HEK293 (cell line): Measurements from ENCODE around the gene TSC2.

Source experiments
- CTCF ChIA-PET: fragments of 350-600 bp; formaldehyde crosslinking; extraction: SDS; loops from one replicate; lab custom pipeline; 2021; ENCODE audit warnings: antibody characterized with exemption; lab: Yijun Ruan, JAX
- POLR2A ChIA-PET: fragments of 300-600 bp; formaldehyde crosslinking; extraction: SDS; loops from one replicate; lab custom pipeline; 2020; ENCODE audit warnings: antibody characterized with exemption, inconsistent platforms; lab: Yijun Ruan, JAX
- H3K27ac ChIP-seq: fragments of 200-500 bp; sonication (Bioruptor generic); 2 replicates; pipeline ENCODE4 v1.5.1; 2014; ENCODE audit warnings: low read depth, low read length, control low read depth, inconsistent platforms; ENCODE audit errors: extremely low read depth
- H3K36me3 ChIP-seq, 2 experiments: fragments of 200-500 bp in 1 of 2; sonication (Bioruptor generic) in 1 of 2; 1 replicate in 1 of 2; 2 replicates in 1 of 2; pipeline ENCODE4 v1.5.1; 2014 to 2017; ENCODE audit warnings: inconsistent platforms in 2 of 2, low read length in 2 of 2; ENCODE audit not compliant: control insufficient read depth in 2 of 2, insufficient read depth in 1 of 2
- H3K4me1 ChIP-seq: fragments of 200-500 bp; sonication (Bioruptor generic); 2 replicates; pipeline ENCODE4 v1.5.1; 2014; ENCODE audit warnings: mild to moderate bottlenecking, low read length, inconsistent platforms; ENCODE audit not compliant: control insufficient read depth, insufficient read depth
- H3K4me3 ChIP-seq: 2 replicates; pipeline ENCODE4 v1.5.1; 2011; ENCODE audit warnings: low read depth, mild to moderate bottlenecking, control low read depth, low read length, moderate library complexity
- H3K9me3 ChIP-seq: fragments of 200-500 bp; sonication (Bioruptor generic); 2 replicates; pipeline ENCODE4 v1.5.1; 2014; ENCODE audit warnings: low read depth, low read length, inconsistent platforms; ENCODE audit not compliant: control insufficient read depth, insufficient read depth
- BCL11B ChIP-seq: fragments of 450-650 bp; formaldehyde crosslinking; IDR thresholded peaks from 2 replicates; pipeline ENCODE4 v1.5.1; 2016; ENCODE audit warnings: low read depth, missing biosample characterization, missing genetic modification characterization
- GLIS2 ChIP-seq: fragments of 450-650 bp; formaldehyde crosslinking; IDR thresholded peaks from 2 replicates; pipeline ENCODE4 v1.5.1; 2016; ENCODE audit warnings: missing biosample characterization, missing genetic modification characterization
- HOXA7 ChIP-seq: sonication (generic); formaldehyde crosslinking; IDR thresholded peaks from 2 replicates; pipeline ENCODE4 v1.8.1; 2022; ENCODE audit warnings: missing genetic modification reagents, borderline replicate concordance
- SP3 ChIP-seq: fragments of 450-650 bp; formaldehyde crosslinking; IDR thresholded peaks from 2 replicates; pipeline ENCODE4 v1.5.1; 2016; ENCODE audit warnings: missing biosample characterization, missing genetic modification characterization
- ZIC2 ChIP-seq: fragments of 450-650 bp; formaldehyde crosslinking; IDR thresholded peaks from 2 replicates; pipeline ENCODE4 v1.5.1; 2016; ENCODE audit warnings: missing biosample characterization, missing genetic modification characterization
- ZNF155 ChIP-seq: fragments of 450-650 bp; formaldehyde crosslinking; IDR thresholded peaks from 2 replicates; pipeline ENCODE4 v1.5.1; 2016; ENCODE audit warnings: missing biosample characterization, missing genetic modification characterization
- ZNF174 ChIP-seq: fragments of 450-650 bp; formaldehyde crosslinking; IDR thresholded peaks from 2 replicates; pipeline ENCODE4 v1.5.0; 2017; ENCODE audit warnings: missing biosample characterization, mild to moderate bottlenecking, missing genetic modification characterization
- ZNF175 ChIP-seq: fragments of 450-650 bp; formaldehyde crosslinking; IDR thresholded peaks from 2 replicates; pipeline ENCODE4 v1.5.1; 2016; ENCODE audit warnings: missing biosample characterization, missing genetic modification characterization
- ZNF202 ChIP-seq: fragments of 450-650 bp; formaldehyde crosslinking; IDR thresholded peaks from 2 replicates; pipeline ENCODE4 v1.5.1; 2016; ENCODE audit warnings: missing biosample characterization, missing genetic modification characterization, borderline replicate concordance
- ZNF24 ChIP-seq: fragments of 450-650 bp; formaldehyde crosslinking; IDR thresholded peaks from 2 replicates; pipeline ENCODE4 v1.5.1; 2016; ENCODE audit warnings: missing biosample characterization, missing genetic modification characterization
- ZNF248 ChIP-seq: fragments of 450-650 bp; formaldehyde crosslinking; IDR thresholded peaks from 2 replicates; pipeline ENCODE4 v1.5.1; 2017; ENCODE audit warnings: missing biosample characterization, missing genetic modification characterization
- ZNF266 ChIP-seq: fragments of 450-650 bp; formaldehyde crosslinking; IDR thresholded peaks from 2 replicates; pipeline ENCODE4 v1.5.1; 2016; ENCODE audit warnings: missing biosample characterization, missing genetic modification characterization, low read depth
- ZNF274 ChIP-seq, 2 experiments: fragments of 200-500 bp in 1 of 2; fragments of 450-650 bp in 1 of 2; sonication (Bioruptor generic) in 1 of 2; formaldehyde crosslinking in 1 of 2; IDR thresholded peaks; 2 replicates each; pipeline versions ENCODE4 v1.5.1 to v1.6.1; 2014 to 2016; ENCODE audit warnings: borderline replicate concordance in 1 of 2, inconsistent platforms in 1 of 2, low read length in 1 of 2, missing biosample characterization in 1 of 2, missing genetic modification characterization in 1 of 2
- ZNF335 ChIP-seq: fragments of 450-650 bp; formaldehyde crosslinking; conservative IDR thresholded peaks from 2 replicates; pipeline ENCODE4 v1.5.1; 2016; ENCODE audit warnings: missing biosample characterization, missing genetic modification characterization
- ZNF394 ChIP-seq: fragments of 450-650 bp; formaldehyde crosslinking; IDR thresholded peaks from 2 replicates; pipeline ENCODE4 v1.5.1; 2016; ENCODE audit warnings: missing biosample characterization, missing genetic modification characterization, mild to moderate bottlenecking, moderate library complexity, borderline replicate concordance
- ZNF404 ChIP-seq: fragments of 450-650 bp; formaldehyde crosslinking; IDR thresholded peaks from 2 replicates; pipeline ENCODE4 v1.5.1; 2017; ENCODE audit warnings: missing biosample characterization, missing genetic modification characterization
- ZNF501 ChIP-seq: fragments of 450-650 bp; formaldehyde crosslinking; IDR thresholded peaks from 2 replicates; pipeline ENCODE4 v1.5.1; 2016; ENCODE audit warnings: missing biosample characterization, missing genetic modification characterization
- ZNF555 ChIP-seq: fragments of 450-650 bp; formaldehyde crosslinking; conservative IDR thresholded peaks from 2 replicates; pipeline ENCODE4 v1.5.1; 2017; ENCODE audit warnings: missing biosample characterization, mild to moderate bottlenecking, missing genetic modification characterization, inconsistent platforms
- ZNF560 ChIP-seq: fragments of 450-650 bp; formaldehyde crosslinking; IDR thresholded peaks from 2 replicates; pipeline ENCODE4 v1.5.1; 2017; ENCODE audit warnings: missing biosample characterization, missing genetic modification characterization, borderline replicate concordance
- ZNF561 ChIP-seq: fragments of 450-650 bp; IDR thresholded peaks from 2 replicates; pipeline ENCODE4 v1.5.1; 2018; ENCODE audit warnings: missing biosample characterization, missing genetic modification characterization, borderline replicate concordance
- ZNF670 ChIP-seq: fragments of 450-650 bp; formaldehyde crosslinking; IDR thresholded peaks from 2 replicates; pipeline ENCODE4 v1.5.1; 2016; ENCODE audit warnings: missing biosample characterization, missing genetic modification characterization, low read depth
- ZNF777 ChIP-seq: fragments of 450-650 bp; formaldehyde crosslinking; IDR thresholded peaks from 2 replicates; pipeline ENCODE4 v1.5.1; 2017; ENCODE audit warnings: missing biosample characterization, missing genetic modification characterization, borderline replicate concordance
- TF ChIP-seq, protein P1 (sequence below): fragments of 450-650 bp; formaldehyde crosslinking; optimal IDR thresholded peaks from 2 replicates; pipeline ENCODE3; 2016; ENCODE audit warnings: missing biosample characterization, mild to moderate bottlenecking, missing genetic modification characterization
- TF ChIP-seq, protein P2 (sequence below): fragments of 450-650 bp; formaldehyde crosslinking; IDR thresholded peaks from 2 replicates; pipeline ENCODE4 v1.5.1; 2016; ENCODE audit warnings: missing biosample characterization, missing genetic modification characterization
- TF ChIP-seq, protein P3 (sequence below): fragments of 450-650 bp; formaldehyde crosslinking; conservative IDR thresholded peaks from 2 replicates; pipeline ENCODE4 v1.5.1; 2016; ENCODE audit warnings: low read depth, missing biosample characterization, missing genetic modification characterization
- TF ChIP-seq, protein P4 (sequence below): fragments of 450-650 bp; formaldehyde crosslinking; IDR thresholded peaks from 2 replicates; pipeline ENCODE4 v1.5.0; 2017; ENCODE audit warnings: missing biosample characterization, missing genetic modification characterization, borderline replicate concordance

The TSC2 gene

DNA sequence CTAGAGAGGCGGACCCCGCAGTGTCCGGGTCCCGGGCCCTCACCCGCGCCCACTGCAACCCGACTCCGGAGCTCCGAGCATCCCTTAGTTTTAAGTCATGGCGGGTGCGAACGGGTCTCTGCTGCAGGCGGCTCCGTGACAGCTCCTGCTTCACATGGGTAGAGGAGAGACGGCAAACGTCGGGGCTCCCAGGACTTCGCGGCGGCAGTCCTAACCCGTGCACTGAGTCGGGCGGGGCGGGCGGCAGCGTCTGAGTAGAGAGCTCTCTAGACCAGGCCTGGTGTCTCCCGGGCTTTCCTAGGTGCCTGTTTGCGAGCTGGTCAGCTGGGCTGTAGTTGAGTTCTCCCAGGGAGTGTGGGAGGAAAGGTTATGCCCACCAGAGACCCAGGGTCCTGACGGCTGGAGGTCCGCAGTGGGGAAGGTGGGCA is 345 bp downstream of the TSC2 start:
- no peaks in the 10 kb centered on the region for H3K4me1 ChIP-seq
- POLR2A ChIA-PET = interaction anchor here (0.6 to 3.3 kb wide), 11 partner anchors 8 to 107 kb away, joined by 3 to 37 read pairs (median 4); partner anchors contain the start of genes NHERF2, RPS2 and TRAF7
- H3K27ac ChIP-seq = no peak overlapping the region; the same call in 1 of the 2 replicates
- TF ChIP-seq, protein P1, sequence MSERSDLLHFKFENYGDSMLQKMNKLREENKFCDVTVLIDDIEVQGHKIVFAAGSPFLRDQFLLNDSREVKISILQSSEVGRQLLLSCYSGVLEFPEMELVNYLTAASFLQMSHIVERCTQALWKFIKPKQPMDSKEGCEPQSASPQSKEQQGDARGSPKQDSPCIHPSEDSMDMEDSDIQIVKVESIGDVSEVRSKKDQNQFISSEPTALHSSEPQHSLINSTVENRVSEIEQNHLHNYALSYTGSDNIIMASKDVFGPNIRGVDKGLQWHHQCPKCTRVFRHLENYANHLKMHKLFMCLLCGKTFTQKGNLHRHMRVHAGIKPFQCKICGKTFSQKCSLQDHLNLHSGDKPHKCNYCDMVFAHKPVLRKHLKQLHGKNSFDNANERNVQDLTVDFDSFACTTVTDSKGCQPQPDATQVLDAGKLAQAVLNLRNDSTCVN = peak; percentile 38
- peak; percentile 76; the same call in 1 of the 2 replicates for TF ChIP-seq ZNF777 (tag by site-specific recombination)
- no peak for TF ChIP-seq ZNF266 (tag by site-specific recombination)
- no peak for TF ChIP-seq HOXA7 (CRISPR knock-in tag)
- TF ChIP-seq ZNF555 (tag by site-specific recombination) = no peak
- TF ChIP-seq, protein P2, sequence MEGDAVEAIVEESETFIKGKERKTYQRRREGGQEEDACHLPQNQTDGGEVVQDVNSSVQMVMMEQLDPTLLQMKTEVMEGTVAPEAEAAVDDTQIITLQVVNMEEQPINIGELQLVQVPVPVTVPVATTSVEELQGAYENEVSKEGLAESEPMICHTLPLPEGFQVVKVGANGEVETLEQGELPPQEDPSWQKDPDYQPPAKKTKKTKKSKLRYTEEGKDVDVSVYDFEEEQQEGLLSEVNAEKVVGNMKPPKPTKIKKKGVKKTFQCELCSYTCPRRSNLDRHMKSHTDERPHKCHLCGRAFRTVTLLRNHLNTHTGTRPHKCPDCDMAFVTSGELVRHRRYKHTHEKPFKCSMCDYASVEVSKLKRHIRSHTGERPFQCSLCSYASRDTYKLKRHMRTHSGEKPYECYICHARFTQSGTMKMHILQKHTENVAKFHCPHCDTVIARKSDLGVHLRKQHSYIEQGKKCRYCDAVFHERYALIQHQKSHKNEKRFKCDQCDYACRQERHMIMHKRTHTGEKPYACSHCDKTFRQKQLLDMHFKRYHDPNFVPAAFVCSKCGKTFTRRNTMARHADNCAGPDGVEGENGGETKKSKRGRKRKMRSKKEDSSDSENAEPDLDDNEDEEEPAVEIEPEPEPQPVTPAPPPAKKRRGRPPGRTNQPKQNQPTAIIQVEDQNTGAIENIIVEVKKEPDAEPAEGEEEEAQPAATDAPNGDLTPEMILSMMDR (tag by site-specific recombination) = no peak
- TF ChIP-seq ZNF335 (tag by site-specific recombination) = peak; percentile 73
- TF ChIP-seq, protein P3, sequence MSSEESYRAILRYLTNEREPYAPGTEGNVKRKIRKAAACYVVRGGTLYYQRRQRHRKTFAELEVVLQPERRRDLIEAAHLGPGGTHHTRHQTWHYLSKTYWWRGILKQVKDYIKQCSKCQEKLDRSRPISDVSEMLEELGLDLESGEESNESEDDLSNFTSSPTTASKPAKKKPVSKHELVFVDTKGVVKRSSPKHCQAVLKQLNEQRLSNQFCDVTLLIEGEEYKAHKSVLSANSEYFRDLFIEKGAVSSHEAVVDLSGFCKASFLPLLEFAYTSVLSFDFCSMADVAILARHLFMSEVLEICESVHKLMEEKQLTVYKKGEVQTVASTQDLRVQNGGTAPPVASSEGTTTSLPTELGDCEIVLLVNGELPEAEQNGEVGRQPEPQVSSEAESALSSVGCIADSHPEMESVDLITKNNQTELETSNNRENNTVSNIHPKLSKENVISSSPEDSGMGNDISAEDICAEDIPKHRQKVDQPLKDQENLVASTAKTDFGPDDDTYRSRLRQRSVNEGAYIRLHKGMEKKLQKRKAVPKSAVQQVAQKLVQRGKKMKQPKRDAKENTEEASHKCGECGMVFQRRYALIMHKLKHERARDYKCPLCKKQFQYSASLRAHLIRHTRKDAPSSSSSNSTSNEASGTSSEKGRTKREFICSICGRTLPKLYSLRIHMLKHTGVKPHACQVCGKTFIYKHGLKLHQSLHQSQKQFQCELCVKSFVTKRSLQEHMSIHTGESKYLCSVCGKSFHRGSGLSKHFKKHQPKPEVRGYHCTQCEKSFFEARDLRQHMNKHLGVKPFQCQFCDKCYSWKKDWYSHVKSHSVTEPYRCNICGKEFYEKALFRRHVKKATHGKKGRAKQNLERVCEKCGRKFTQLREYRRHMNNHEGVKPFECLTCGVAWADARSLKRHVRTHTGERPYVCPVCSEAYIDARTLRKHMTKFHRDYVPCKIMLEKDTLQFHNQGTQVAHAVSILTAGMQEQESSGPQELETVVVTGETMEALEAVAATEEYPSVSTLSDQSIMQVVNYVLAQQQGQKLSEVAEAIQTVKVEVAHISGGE (tag by site-specific recombination) = peak; percentile 10; the same call in 1 of the 2 replicates
- no peaks in the 10 kb centered on the region for H3K9me3 ChIP-seq
- peak overlapping the region; percentile 82 for H3K4me3 ChIP-seq
- peaks cover 13 to 41% of the 10 kb centered on the region in 2 experiments; a peak in 2 of 3 replicates for H3K36me3 ChIP-seq
- CTCF ChIA-PET = interaction anchor here (0.7 to 2.6 kb wide), 6 partner anchors 26 to 92 kb away, joined by 3 to 12 read pairs (median 5); no protein-coding TSS in a partner anchor

DNA sequence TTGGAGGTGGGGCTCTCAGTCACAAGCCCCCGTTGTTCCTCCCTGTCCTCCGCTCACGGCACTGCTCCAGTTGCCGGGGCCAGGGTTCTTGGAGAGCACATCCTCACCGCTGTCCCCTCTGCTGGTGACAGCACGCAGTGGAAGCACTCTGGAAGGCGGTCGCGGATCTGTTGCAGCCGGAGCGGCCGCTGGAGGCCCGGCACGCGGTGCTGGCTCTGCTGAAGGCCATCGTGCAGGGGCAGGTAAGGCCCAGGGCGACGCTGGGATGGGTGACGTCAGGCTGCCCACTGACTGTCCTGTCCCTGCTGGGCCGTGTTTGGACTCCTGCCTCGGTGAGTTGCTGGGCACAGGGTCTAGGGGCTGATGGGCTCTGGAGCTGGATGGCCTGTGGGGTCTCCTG is 5.4 kb downstream of the TSC2 start:
- CTCF ChIA-PET = no interaction called here
- Histone ChIP-seq H3K4me1 (no peaks in the 10 kb centered on the region), H3K27ac (no peak overlapping the region), H3K36me3 (peaks cover 13 to 78% of the 10 kb centered on the region in 2 experiments; a peak in 2 of 3 replicates), H3K9me3 (no peaks in the 10 kb centered on the region), H3K4me3 (no peak overlapping the region)
- TF ChIP-seq ZNF202 (tag by site-specific recombination) (no peak), ZNF274 (IDR thresholded peaks at IDR 0.05; ENCODE audit: low read length) (no peak), ZNF274 (tag by site-specific recombination; IDR thresholded peaks at IDR 0.05; ENCODE audit: borderline replicate concordance) (no peak), GLIS2 (tag by site-specific recombination) (no peak), ZNF175 (tag by site-specific recombination) (no peak), ZNF24 (tag by site-specific recombination) (no peak), ZNF404 (tag by site-specific recombination) (no peak), ZNF670 (tag by site-specific recombination) (no peak), ZNF560 (tag by site-specific recombination) (no peak), ZIC2 (tag by site-specific recombination) (no peak), ZNF394 (tag by site-specific recombination) (no peak), ZNF561 (tag by site-specific recombination) (no peak), ZNF248 (no peak), ZNF155 (no peak), SP3 (tag by site-specific recombination) (no peak), BCL11B (tag by site-specific recombination) (no peak), ZNF501 (no peak), ZNF174 (tag by site-specific recombination) (no peak)
- TF ChIP-seq, protein P4, sequence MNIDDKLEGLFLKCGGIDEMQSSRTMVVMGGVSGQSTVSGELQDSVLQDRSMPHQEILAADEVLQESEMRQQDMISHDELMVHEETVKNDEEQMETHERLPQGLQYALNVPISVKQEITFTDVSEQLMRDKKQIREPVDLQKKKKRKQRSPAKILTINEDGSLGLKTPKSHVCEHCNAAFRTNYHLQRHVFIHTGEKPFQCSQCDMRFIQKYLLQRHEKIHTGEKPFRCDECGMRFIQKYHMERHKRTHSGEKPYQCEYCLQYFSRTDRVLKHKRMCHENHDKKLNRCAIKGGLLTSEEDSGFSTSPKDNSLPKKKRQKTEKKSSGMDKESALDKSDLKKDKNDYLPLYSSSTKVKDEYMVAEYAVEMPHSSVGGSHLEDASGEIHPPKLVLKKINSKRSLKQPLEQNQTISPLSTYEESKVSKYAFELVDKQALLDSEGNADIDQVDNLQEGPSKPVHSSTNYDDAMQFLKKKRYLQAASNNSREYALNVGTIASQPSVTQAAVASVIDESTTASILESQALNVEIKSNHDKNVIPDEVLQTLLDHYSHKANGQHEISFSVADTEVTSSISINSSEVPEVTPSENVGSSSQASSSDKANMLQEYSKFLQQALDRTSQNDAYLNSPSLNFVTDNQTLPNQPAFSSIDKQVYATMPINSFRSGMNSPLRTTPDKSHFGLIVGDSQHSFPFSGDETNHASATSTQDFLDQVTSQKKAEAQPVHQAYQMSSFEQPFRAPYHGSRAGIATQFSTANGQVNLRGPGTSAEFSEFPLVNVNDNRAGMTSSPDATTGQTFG (tag by site-specific recombination) = no peak
- POLR2A ChIA-PET = no interaction called here
